Neural cell (in vitro differentiated cells): Measurements from ENCODE around the gene MRPL11. TPM values are rescaled to one million over a fixed set of nuclear protein-coding genes. Genes with fewer than 3 reads are reported as not detected.

Experiments
- H2AFZ ChIP-seq: fragments of 200-600, 300-800 bp; sonication (generic), shearing (Covaris generic); 2 replicates; pipeline ENCODE4 v1.6.0; 2014; ENCODE audit warnings: low read depth, mild to moderate bottlenecking, antibody characterized with exemption, low read length, moderate library complexity
- H3F3A ChIP-seq: fragments of 200-600 bp; shearing (Covaris generic); 2 replicates; pipeline ENCODE4 v1.6.1; 2016; ENCODE audit warnings: mild to moderate bottlenecking, moderate library complexity, mixed read lengths, antibody characterized with exemption, low read length; ENCODE audit not compliant: insufficient read depth, poor library complexity, severe bottlenecking
- H3K27ac ChIP-seq: fragments of 200-600, 300-800 bp; sonication (generic), shearing (Covaris generic); 2 replicates; pipeline ENCODE4 v1.5.1; 2014; ENCODE audit warnings: mild to moderate bottlenecking, low read length, moderate library complexity
- H3K27me3 ChIP-seq: fragments of 300-800, 200-600 bp; sonication (generic), shearing (Covaris generic); 2 replicates; pipeline ENCODE4 v1.6.0; 2014; ENCODE audit warnings: mild to moderate bottlenecking, low read depth, low read length, moderate library complexity; ENCODE audit not compliant: insufficient read depth
- H3K36me3 ChIP-seq: fragments of 300-800, 200-600 bp; sonication (generic), shearing (Covaris generic); 2 replicates; pipeline ENCODE4 v1.5.1; 2014; ENCODE audit warnings: mild to moderate bottlenecking, antibody characterized with exemption, low read length, moderate library complexity; ENCODE audit not compliant: insufficient read depth
- H3K4me2 ChIP-seq: fragments of 300-800, 200-600 bp; sonication (generic), shearing (Covaris generic); 2 replicates; pipeline ENCODE4 v1.6.0; 2014; ENCODE audit warnings: mild to moderate bottlenecking, low read length
- H3K4me3 ChIP-seq: fragments of 300-800, 200-600 bp; sonication (generic), shearing (Covaris generic); 2 replicates; pipeline ENCODE4 v1.5.1; 2014; ENCODE audit warnings: mild to moderate bottlenecking, low read length, moderate library complexity
- H3K79me2 ChIP-seq: fragments of 200-600 bp; shearing (Covaris generic); replicated peaks from 2 replicates; pipeline ENCODE4 v1.6.0; 2014; ENCODE audit warnings: mild to moderate bottlenecking, low read length, moderate library complexity; ENCODE audit not compliant: insufficient read depth
- H3K9ac ChIP-seq: fragments of 300-800, 200-600 bp; sonication (generic), shearing (Covaris generic); 2 replicates; pipeline ENCODE4 v1.6.1; 2016; ENCODE audit warnings: mild to moderate bottlenecking, low read length, mixed read lengths
- H3K9me2 ChIP-seq: fragments of 200-600 bp; shearing (Covaris generic); 2 replicates; pipeline ENCODE4 v1.6.1; 2016; ENCODE audit warnings: mild to moderate bottlenecking, low read length, mixed read lengths; ENCODE audit not compliant: insufficient read depth
- H3K9me3 ChIP-seq: fragments of 200-600, 300-800 bp; sonication (generic), shearing (Covaris generic); 2 replicates; pipeline ENCODE4 v1.6.1; 2016; ENCODE audit warnings: mild to moderate bottlenecking, mixed run types, low read length, moderate library complexity, mixed read lengths
- H4K20me1 ChIP-seq: fragments of 200-600 bp; shearing (Covaris generic); 2 replicates; pipeline ENCODE4 v1.6.1; 2016; ENCODE audit warnings: mild to moderate bottlenecking, mixed run types; ENCODE audit not compliant: insufficient read depth
- CTCF ChIP-seq: fragments of 450-650 bp; IDR thresholded peaks from 2 replicates; pipeline ENCODE4 v1.5.1; 2014; ENCODE audit warnings: antibody characterized with exemption, mild to moderate bottlenecking, moderate library complexity; ENCODE audit not compliant: poor library complexity, severe bottlenecking
- EP300 ChIP-seq: fragments of 450-650 bp; conservative IDR thresholded peaks from 2 replicates; pipeline ENCODE4 v1.6.1; 2014; ENCODE audit warnings: antibody characterized with exemption, mild to moderate bottlenecking, moderate library complexity; ENCODE audit not compliant: poor library complexity, severe bottlenecking
- EZH2 ChIP-seq: fragments of 200-600, 300-800 bp; shearing (Covaris generic), sonication (generic); IDR thresholded peaks from 2 replicates; pipeline ENCODE4 v1.6.1; 2014; ENCODE audit warnings: antibody characterized with exemption, low read length, borderline replicate concordance, mild to moderate bottlenecking; ENCODE audit not compliant: insufficient read depth, poor library complexity, severe bottlenecking
- MXI1 ChIP-seq: fragments of 450-650 bp; conservative IDR thresholded peaks from 2 replicates; pipeline ENCODE4 v1.6.1; 2014; ENCODE audit warnings: antibody characterized with exemption, mild to moderate bottlenecking; ENCODE audit not compliant: poor library complexity, severe bottlenecking
- POLR2AphosphoS5 ChIP-seq: IDR thresholded peaks from 2 replicates; pipeline ENCODE4 v1.6.1; 2012
- RAD21 ChIP-seq: fragments of 450-650 bp; conservative IDR thresholded peaks from 2 replicates; pipeline ENCODE4 v1.6.1; 2014; ENCODE audit warnings: antibody characterized with exemption, mild to moderate bottlenecking, moderate library complexity
- SMC3 ChIP-seq: fragments of 450-650 bp; conservative IDR thresholded peaks from 2 replicates; pipeline ENCODE4 v1.6.1; 2014; ENCODE audit warnings: antibody characterized with exemption, mild to moderate bottlenecking, moderate library complexity; ENCODE audit not compliant: poor library complexity
- TAF1 ChIP-seq: IDR thresholded peaks from 2 replicates; pipeline ENCODE4 v1.6.1; 2012; ENCODE audit warnings: low read depth
- polyA plus RNA-seq: library from polyadenylated mRNA; depleted of rRNA; stranded (reverse); fragments of >200 nt; gene quantifications from 2 replicates; pipeline ENCODE4 v1.2.3, GENCODE V29; 2014
- TF ChIP-seq, protein P1 (sequence below): IDR thresholded peaks from 2 replicates; pipeline ENCODE4 v1.6.1; 2012; ENCODE audit warnings: borderline replicate concordance

MRPL11 gene
- polyA plus RNA-seq, 1 donor from 2014 or later, result 50.9 TPM

- H2AFZ ChIP-seq, result peak overlapping the region; percentile 42
- H3K4me2 ChIP-seq, result peak overlapping the region; percentile 49
These were observed 30.0 kb downstream of the MRPL11 start for GRCh38 chr11:66408488-66409214.

GRCh38 chr11:66407651-66408050 lies 31.0 kb downstream of the MRPL11 start:
- Histone ChIP-seq H3F3A (no peaks in the 10 kb centered on the region), H3K27me3 (no peaks in the 10 kb centered on the region), H3K79me2 (no peaks in the 10 kb centered on the region), H3K36me3 (no peaks in the 10 kb centered on the region), H3K9ac (no peak overlapping the region), H3K9me2 (no peaks in the 10 kb centered on the region), H3K9me3 (no peaks in the 10 kb centered on the region), H3K4me2 (no peak overlapping the region), H3K27ac (no peak overlapping the region), H2AFZ (no peak overlapping the region), H3K4me3 (no peak overlapping the region), H4K20me1 (no peaks in the 10 kb centered on the region)
- TF ChIP-seq MXI1, result no peak
- TF ChIP-seq TAF1, result no peak
- TF ChIP-seq POLR2AphosphoS5, result no peak
- TF ChIP-seq EP300, result no peak
- TF ChIP-seq, protein P1, sequence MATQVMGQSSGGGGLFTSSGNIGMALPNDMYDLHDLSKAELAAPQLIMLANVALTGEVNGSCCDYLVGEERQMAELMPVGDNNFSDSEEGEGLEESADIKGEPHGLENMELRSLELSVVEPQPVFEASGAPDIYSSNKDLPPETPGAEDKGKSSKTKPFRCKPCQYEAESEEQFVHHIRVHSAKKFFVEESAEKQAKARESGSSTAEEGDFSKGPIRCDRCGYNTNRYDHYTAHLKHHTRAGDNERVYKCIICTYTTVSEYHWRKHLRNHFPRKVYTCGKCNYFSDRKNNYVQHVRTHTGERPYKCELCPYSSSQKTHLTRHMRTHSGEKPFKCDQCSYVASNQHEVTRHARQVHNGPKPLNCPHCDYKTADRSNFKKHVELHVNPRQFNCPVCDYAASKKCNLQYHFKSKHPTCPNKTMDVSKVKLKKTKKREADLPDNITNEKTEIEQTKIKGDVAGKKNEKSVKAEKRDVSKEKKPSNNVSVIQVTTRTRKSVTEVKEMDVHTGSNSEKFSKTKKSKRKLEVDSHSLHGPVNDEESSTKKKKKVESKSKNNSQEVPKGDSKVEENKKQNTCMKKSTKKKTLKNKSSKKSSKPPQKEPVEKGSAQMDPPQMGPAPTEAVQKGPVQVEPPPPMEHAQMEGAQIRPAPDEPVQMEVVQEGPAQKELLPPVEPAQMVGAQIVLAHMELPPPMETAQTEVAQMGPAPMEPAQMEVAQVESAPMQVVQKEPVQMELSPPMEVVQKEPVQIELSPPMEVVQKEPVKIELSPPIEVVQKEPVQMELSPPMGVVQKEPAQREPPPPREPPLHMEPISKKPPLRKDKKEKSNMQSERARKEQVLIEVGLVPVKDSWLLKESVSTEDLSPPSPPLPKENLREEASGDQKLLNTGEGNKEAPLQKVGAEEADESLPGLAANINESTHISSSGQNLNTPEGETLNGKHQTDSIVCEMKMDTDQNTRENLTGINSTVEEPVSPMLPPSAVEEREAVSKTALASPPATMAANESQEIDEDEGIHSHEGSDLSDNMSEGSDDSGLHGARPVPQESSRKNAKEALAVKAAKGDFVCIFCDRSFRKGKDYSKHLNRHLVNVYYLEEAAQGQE, result no peak

More at GRCh38 chr11:66408488-66409214, 30.0 kb downstream of the MRPL11 start:
- H4K20me1 ChIP-seq, result no peaks in the 10 kb centered on the region
- no peaks in the 10 kb centered on the region for H3K79me2 ChIP-seq
- TF ChIP-seq EZH2 (no peak), POLR2AphosphoS5 (peak; percentile 49), CTCF (peak; percentile 100), SMC3 (peak; percentile 100), RAD21 (peak; percentile 100), MXI1 (peak; percentile 96), TAF1 (no peak), EP300 (peak; percentile 79)
- TF ChIP-seq, protein P1, result no peak
- H3K9me2 ChIP-seq, result no peaks in the 10 kb centered on the region
- peak overlapping the region; percentile 72 for H3K4me3 ChIP-seq
- H3K36me3 ChIP-seq, result no peaks in the 10 kb centered on the region
- no peaks in the 10 kb centered on the region for H3F3A ChIP-seq
- H3K9me3 ChIP-seq, result no peaks in the 10 kb centered on the region
- peak overlapping the region; percentile 81 for H3K27ac ChIP-seq
- H3K27me3 ChIP-seq, result no peaks in the 10 kb centered on the region
- peak overlapping the region; percentile 85 for H3K9ac ChIP-seq
